GM21619 (cell line): Measurements from ENCODE around the gene PALM.
"Not testable (repeated sequence)": the region's sequence is repeated elsewhere in the genome, so short reads cannot be mapped to it uniquely, and the experiment has no call there.

Experiments
- ATAC-seq: cut with Tn5 transposase; IDR thresholded peaks from one replicate; pipeline ENCODE4 v1.9.1; 2021; ENCODE audit not compliant: unreplicated experiment

PALM gene

DNA sequence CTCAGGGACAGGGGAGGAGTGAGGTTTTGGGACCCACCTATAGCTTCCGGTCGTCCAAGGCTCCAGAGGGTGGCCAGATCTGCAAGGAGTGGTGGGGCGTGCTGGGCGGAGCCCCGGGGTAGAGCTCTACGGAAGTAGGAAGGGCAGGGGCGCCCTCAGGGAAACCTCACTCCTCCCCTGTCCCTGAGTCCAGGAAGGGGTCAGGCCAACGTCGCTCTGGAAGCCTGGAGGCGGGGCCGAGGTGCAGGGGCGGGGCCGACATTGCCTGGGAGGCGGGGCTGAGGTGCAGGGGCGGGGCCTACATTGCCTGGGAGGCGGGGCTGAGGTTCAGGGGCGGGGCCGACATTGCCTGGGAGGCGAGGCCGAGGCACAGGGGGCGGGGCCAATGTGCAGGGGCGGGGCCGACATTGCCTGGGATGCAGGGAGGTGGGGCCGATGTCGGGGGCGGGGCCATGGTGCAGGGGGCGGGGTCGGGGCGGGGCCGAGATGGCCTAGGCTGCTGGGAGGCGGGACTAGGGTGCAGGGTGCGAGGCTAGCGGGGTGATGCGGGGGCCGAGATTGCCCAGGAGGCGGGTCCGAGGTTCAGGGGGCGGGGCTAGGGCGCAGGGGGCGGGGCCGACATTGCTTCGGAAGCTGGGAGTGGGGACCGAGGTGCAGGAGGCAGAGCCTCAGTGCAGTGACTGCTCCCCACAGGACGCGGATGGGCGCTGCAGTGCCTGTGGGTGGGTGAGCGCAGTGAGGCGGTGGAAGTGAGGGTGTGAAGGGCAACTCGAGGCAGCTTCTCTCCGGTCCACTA, 4.9 kb upstream of the PALM start:
- no peak for ATAC-seq

GRCh38 chr19:704447-704741, 4.3 kb upstream of the PALM start:
- no peak for ATAC-seq

- ATAC-seq = no peak
These were observed 645 bp downstream of the PALM start for GRCh38 chr19:709196-709964.

DNA sequence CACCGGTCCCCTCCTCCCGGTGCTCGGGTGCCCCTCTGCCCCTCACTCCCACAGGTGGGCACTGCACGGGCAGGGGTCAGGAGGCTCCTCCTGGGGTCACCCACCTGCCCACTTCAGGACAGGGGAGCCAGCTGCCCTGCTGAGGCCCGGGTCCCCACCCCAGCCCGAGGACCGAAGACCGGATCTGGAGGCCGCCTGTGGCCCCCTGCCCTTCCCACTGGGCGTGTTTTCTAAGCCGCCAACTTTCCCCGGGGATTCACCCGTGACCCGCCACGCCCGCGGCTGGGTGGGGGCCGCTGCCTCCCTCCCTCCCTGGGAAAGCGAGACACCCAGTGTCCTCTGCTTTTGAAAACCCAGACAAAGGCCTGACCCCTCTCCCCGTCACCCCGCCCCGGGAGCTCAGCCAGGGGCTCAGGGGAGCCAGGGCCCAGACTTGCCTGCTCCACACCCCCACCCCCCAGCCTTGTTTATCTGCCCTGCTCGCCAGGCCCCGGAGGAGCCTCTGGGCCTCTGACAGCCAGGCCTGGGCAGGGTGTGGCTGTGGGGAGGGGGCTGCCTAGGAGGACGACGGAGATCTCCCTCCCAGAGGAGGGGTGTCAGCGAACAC, 1.3 kb downstream of the PALM start:
- ATAC-seq = no peak

DNA sequence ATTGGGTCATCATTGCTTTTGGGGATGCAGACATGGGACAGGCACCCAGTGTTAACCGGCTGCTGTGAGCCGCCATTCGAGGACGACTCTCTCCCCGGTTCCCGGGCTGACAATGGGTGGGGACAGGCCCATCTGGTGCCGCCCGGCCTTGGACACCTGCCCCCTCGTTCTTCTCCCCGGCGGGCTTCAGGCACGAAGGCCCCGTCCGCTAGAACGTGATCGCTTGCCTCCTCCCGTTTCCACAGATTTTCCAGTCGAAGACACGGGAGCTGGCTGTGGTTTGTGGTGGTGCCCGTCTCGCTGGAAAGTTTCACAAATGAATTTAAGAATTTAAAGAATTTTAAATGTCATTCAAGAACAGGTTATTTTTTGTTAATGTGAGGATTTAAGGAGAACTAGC, 2.0 kb downstream of the PALM start:
- ATAC-seq = no peak

GRCh38 chr19:711254-711653, 2.5 kb downstream of the PALM start:
- ATAC-seq = no peak

DNA sequence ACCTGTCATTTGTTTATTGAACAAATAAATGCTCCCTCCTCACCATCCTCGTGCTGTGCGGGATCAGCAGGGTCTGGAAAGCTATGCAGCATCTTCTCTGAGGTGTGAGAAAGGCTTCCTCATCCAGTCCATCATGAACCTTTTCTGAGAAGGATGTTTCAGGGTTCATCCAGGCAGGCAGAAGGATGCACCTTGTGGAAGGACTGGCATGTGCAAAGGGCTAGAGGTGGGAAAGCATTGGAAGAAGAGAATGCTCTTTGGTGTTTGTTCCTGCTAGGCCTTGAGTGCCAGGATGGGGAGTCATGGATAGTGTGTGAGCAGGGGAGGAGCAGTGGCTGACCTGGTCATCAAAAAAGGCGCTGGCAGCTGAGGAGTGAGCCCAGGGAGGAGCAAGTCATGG, 6.6 kb downstream of the PALM start:
- ATAC-seq = no peak

DNA sequence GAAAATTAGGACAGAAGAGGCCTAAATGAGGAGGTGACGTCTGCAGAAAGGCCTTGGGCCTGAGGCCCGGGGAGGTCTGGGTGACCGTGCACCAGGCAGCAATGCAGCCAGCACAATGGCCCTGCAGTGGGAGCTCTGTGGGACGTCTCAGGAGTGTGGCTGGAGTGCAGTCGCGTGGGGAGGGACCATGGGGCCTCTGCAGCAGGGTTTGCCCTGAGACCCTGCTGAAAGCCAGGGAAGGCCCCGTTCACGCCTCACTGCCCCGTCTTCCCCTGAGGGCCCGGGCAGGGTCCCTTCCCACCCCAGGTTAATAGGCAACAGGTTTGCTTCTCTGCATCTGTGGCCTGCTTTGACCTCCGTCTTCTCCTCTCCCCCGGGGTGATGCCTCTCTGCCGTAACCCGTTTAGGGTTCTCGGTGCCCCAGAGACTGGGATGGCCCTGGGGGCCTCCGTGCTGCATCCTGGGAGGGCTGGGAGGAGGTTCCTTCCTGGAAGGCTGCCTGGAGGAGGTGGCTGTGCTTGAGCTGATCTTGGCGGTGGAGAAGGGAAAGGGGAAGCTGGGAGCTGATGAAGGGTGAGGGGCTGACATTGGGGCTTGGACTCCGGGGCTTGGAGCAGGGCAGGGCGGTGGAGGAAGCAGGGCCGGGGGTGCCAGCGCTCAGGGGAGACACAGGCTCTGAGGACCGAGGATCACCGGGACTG, 9.7 kb downstream of the PALM start:
- ATAC-seq = no peak

DNA sequence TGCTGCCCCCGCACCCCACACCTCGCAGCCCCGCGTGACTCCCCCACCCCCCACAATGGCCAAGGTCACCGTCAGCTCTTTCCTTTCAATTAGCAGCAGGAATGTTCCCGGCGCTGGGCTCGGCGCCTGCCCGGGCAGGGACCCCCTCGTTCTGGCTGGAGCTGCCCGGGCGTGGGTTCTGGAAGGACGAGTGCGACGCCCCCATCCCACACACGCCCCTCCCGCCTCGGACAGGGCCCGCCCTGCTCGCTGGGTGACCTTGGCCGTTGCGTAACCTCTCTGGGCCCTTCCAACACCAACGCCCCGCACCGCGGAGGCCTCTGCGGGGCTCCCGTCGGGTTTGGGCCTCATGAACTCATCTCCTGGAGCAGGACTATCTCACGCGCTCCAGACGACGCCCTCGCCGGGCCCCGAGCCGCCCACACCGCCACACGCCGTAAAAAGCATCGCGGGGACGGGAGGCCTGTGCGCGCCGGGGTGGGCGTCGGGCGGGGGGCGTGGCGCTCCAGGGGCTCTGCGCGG, 10.3 kb downstream of the PALM start:
- no peak for ATAC-seq

GRCh38 chr19:719636-720344, 11.1 kb downstream of the PALM start:
- no peak for ATAC-seq

GRCh38 chr19:720345-721160, 11.8 kb downstream of the PALM start:
- no peak for ATAC-seq

GRCh38 chr19:722553-723101, 13.9 kb downstream of the PALM start:
- ATAC-seq = no peak

- ATAC-seq = no peak
These were observed 14.5 kb downstream of the PALM start for GRCh38 chr19:723247-723646.

DNA sequence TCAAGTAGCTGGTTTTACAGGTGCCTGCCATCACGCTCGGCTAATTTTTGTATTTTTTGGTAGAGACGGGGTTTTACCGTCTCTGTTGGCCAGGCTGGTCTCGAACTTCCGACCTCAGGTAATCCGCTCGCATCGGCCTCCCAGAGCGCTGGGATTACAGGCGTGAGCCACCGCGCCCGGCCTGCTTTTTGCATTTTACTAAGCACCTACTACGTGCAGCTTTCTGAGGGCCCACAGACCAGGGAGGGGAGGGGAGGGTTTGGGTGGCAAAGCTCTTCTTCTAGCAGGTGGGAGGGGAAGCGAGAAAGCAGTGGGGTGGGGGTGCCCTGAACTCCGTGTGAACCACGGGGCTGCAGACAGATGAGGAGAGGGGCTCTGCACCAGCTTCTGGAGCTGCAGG, 15.0 kb downstream of the PALM start:
- ATAC-seq = no peak

- ATAC-seq = no peak
These were observed 16.8 kb downstream of the PALM start for GRCh38 chr19:725461-726089.

DNA sequence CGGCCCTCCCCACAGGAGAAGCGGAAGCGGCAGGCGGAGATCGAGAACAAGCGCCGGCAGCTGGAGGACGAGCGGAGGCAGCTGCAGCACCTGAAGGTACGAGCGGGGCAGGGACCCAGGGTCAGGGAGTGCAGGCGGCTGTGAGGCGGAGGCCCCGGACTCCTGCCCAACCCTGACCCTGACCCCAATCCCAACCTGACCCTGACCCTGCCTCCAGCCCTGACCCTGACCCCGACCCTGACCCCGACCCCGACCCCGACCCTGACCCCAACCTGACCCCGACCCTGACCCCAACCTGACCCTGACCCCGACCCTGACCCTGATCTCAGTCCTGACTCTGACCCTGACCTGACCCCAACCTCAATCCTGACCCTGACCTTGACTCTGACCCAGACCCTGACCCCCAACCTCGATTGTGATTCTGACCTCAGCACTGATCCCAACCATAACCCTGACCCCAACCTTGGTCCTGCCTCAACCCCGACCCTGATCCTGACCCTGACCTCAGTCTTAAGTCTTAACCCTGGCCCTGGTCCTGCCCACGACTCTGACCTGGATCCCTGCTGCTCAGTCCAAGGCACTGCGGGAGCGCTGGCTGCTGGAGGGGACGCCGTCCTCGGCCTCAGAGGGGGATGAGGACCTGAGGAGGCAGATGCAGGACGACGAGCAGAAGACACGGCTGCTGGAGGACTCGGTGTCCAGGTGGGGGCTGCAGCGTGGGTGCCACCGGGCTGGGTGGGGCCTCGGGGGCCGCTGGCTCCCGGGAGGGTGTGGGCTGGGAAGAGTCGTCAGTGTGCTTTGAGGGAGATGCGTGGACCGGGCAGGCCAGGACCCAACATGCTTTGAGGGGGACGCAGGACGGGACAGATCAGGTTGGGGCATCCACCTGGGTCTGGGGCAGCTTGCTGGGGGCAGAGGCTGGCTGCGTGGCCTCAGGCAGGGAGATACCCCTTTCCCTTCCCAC, 18.5 kb downstream of the PALM start:
- no peak for ATAC-seq

- ATAC-seq = no peak
These were observed 19.3 kb downstream of the PALM start for GRCh38 chr19:728011-728410.

GRCh38 chr19:729564-729963, 20.8 kb downstream of the PALM start:
- ATAC-seq = not testable (repeated sequence)
